Caco-2 (cell line): ENCODE data around the gene NCR2. TPM values are rescaled to one million over a fixed set of nuclear protein-coding genes. Genes with fewer than 3 reads are reported as not detected.

ENCODE experiments used
- BruUV-seq: library from RNA; stranded (reverse); fragments of 400-500 nt; replicated peaks from 2 replicates; lab custom pipeline; 2021; lab: Mats Ljungman, UMichigan
- CTCF ChIA-PET: fragments of 300-600 bp; sonication (Branson Sonifier 250); formaldehyde crosslinking; loops from one replicate; lab custom pipeline; 2022; ENCODE audit warnings: antibody characterized with exemption; lab: Charles Lee
- POLR2A ChIA-PET: fragments of 300-600 bp; sonication (Branson Sonifier 250); formaldehyde crosslinking; loops from one replicate; lab custom pipeline; 2022; ENCODE audit warnings: antibody characterized with exemption; lab: Charles Lee
- DNase-seq, 2 experiments: peaks; one replicate each; pipeline versions ENCODE4 v3.0.0 to v3.0.0-alpha.2; 2020 to 2022
- H3K27me3 ChIP-seq: replicated peaks from 2 replicates; pipeline ENCODE4 v1.6.0; 2011; ENCODE audit warnings: low read length; ENCODE audit not compliant: control insufficient read depth, insufficient read depth
- H3K36me3 ChIP-seq: 2 replicates; pipeline ENCODE4 v1.5.1; 2011; ENCODE audit warnings: low read length; ENCODE audit not compliant: control insufficient read depth, insufficient read depth
- H3K4me1 ChIP-seq: fragments of 250-450 bp; sonication (Bioruptor Pico); 2 replicates; pipeline ENCODE4 v1.5.1; 2020; ENCODE audit warnings: mild to moderate bottlenecking
- H3K4me3 ChIP-seq: 2 replicates; pipeline ENCODE4 v1.5.1; 2011; ENCODE audit warnings: low read depth, mild to moderate bottlenecking, control low read depth, low read length
- H3K9me3 ChIP-seq: fragments of 250-450 bp; sonication (Bioruptor Pico); 2 replicates; pipeline ENCODE4 v1.5.1; 2020; ENCODE audit warnings: mild to moderate bottlenecking, moderate library complexity
- H3K27ac Mint-ChIP-seq: one replicate; pipeline ENCODE4 v1.8.0; 2022; ENCODE audit warnings: mixed read lengths; ENCODE audit not compliant: unreplicated experiment
- H3K27me3 Mint-ChIP-seq: one replicate; pipeline ENCODE4 v1.8.0; 2022; ENCODE audit warnings: mixed read lengths; ENCODE audit not compliant: insufficient read depth, unreplicated experiment
- H3K36me3 Mint-ChIP-seq: one replicate; pipeline ENCODE4 v1.8.0; 2022; ENCODE audit warnings: mild to moderate bottlenecking, mixed read lengths; ENCODE audit not compliant: insufficient read depth, unreplicated experiment
- H3K4me1 Mint-ChIP-seq: one replicate; pipeline ENCODE4 v1.8.0; 2022; ENCODE audit warnings: low read depth, mixed read lengths; ENCODE audit not compliant: unreplicated experiment
- H3K4me3 Mint-ChIP-seq: one replicate; pipeline ENCODE4 v1.8.0; 2022; ENCODE audit warnings: mild to moderate bottlenecking, moderate library complexity, mixed read lengths; ENCODE audit not compliant: unreplicated experiment
- H3K9me3 Mint-ChIP-seq: one replicate; pipeline ENCODE4 v1.8.0; 2022; ENCODE audit warnings: mixed read lengths; ENCODE audit not compliant: unreplicated experiment
- intact Hi-C: fragments of 100-400 bp; cut with micrococcal nuclease; formaldehyde crosslinking; loops from one replicate; pipeline ENCODE4 v1.10.0; 2022; ENCODE audit not compliant: unreplicated experiment
- total RNA-seq: library from RNA; stranded (reverse); gene quantifications from 2 replicates; pipeline ENCODE4 v1.2.3, GENCODE V29; 2022
- TF ChIP-seq, protein P1 (sequence below), 2 experiments: fragments of 200-600 bp in 1 of 2; IDR thresholded peaks; 1 replicate in 1 of 2; 2 replicates in 1 of 2; pipeline versions ENCODE4 v1.5.1 to v1.8.0; 2011 to 2022; ENCODE audit warnings: antibody characterized with exemption in 1 of 2, control low read depth in 1 of 2, inconsistent platforms in 1 of 2, low read depth in 1 of 2, low read length in 1 of 2, mild to moderate bottlenecking in 1 of 2, moderate library complexity in 1 of 2; ENCODE audit not compliant: insufficient read depth in 1 of 2, severe bottlenecking in 1 of 2, unreplicated experiment in 1 of 2

NCR2 gene
- total RNA-seq, 1 experiment from 2014 or later = not detected

DNA sequence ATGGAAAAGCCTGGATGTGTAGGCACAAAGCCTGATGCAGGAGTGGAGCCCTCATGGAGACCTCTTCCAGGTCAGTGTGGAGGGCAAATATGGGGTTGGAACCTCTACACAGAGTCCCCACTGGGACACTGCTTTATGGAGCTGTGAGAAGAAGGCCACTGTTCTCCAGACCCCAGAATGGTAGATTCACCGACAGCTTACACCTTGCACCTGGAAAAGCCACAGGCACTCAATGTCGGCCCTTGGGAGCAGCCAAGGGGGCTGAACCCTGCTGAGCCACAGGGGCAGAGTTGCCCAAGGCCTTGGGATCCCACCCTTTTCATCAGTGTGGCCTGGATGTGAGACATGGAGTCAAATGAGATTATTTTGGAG lies 24.9 kb downstream of the NCR2 start:
- CTCF ChIA-PET = no interaction called here
- H3K4me3 Mint-ChIP-seq = no peak overlapping the region
- TF ChIP-seq, protein P1, sequence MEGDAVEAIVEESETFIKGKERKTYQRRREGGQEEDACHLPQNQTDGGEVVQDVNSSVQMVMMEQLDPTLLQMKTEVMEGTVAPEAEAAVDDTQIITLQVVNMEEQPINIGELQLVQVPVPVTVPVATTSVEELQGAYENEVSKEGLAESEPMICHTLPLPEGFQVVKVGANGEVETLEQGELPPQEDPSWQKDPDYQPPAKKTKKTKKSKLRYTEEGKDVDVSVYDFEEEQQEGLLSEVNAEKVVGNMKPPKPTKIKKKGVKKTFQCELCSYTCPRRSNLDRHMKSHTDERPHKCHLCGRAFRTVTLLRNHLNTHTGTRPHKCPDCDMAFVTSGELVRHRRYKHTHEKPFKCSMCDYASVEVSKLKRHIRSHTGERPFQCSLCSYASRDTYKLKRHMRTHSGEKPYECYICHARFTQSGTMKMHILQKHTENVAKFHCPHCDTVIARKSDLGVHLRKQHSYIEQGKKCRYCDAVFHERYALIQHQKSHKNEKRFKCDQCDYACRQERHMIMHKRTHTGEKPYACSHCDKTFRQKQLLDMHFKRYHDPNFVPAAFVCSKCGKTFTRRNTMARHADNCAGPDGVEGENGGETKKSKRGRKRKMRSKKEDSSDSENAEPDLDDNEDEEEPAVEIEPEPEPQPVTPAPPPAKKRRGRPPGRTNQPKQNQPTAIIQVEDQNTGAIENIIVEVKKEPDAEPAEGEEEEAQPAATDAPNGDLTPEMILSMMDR (IDR thresholded peaks at IDR 0.05; ENCODE audit: insufficient read depth in 1 of 2, low read depth in 1 of 2, low read length in 1 of 2, severe bottlenecking in 1 of 2, unreplicated experiment in 1 of 2) = no peak
- H3K9me3 Mint-ChIP-seq = peaks cover 13% of the 10 kb centered on the region
- H3K4me3 ChIP-seq = no peak overlapping the region
- no TSS peak for BruUV-seq
- H3K27me3 ChIP-seq = no peaks in the 10 kb centered on the region
- no peaks in the 10 kb centered on the region for H3K36me3 ChIP-seq
- intact Hi-C loops = no loop called here
- no peaks in the 10 kb centered on the region for H3K4me1 Mint-ChIP-seq
- H3K4me1 ChIP-seq = no peaks in the 10 kb centered on the region
- no peaks in the 10 kb centered on the region for H3K36me3 Mint-ChIP-seq
- POLR2A ChIA-PET = no interaction called here
- peaks cover 12% of the 10 kb centered on the region for H3K27me3 Mint-ChIP-seq
- no peak for DNase-seq
- peaks cover 19% of the 10 kb centered on the region; the same call in 1 of the 2 replicates for H3K9me3 ChIP-seq
- H3K27ac Mint-ChIP-seq = no peak overlapping the region

DNA sequence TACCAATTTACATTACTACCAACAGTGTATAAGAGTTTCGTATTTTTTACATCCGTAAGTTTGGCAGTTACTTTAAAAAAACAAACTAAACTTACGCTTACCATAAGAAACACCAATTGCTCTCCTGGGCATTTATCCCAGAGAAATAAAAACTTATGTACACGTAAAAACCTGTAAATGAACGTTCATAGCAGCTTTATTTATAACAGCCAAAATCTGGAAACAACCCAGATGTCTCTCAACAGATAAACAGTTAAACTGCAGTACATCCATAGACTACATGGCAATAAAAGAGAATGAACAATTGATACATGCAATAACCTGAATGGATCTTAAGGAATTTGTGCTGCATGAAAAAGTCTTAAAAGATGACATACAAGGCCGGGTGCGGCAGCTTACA lies 30.7 kb downstream of the NCR2 start:
- H3K27me3 Mint-ChIP-seq = peaks cover 6% of the 10 kb centered on the region
- H3K4me1 Mint-ChIP-seq = peaks cover 13% of the 10 kb centered on the region
- BruUV-seq = no TSS peak

DNA sequence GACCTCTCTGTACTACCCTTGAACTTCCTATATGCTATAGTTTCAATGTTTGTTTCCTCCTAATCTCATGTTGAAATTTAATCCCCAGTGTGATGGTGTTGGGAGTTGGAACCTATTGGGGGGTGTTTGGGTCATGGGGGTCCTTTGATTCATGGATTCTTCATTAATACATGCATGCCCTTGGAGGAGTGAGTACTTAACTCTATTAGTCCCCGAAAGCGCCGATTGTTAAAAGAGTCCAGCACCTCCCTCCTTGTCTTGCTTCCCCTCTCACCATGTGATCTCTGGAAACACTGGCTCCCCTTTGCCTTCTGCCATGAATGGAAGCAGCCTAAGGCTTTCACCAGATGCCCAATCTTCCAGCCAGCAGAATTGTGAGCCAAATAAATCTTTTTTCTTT lies 31.7 kb downstream of the NCR2 start:
- CTCF ChIA-PET = interaction anchor here (0.5 to 2.5 kb wide), 14 partner anchors 84 to 420 kb away, joined by 3 to 32 read pairs (median 7); partner anchors contain the start of gene TOMM6

More for the DNA sequence above, 30.7 kb downstream of the NCR2 start:
- Mint-ChIP-seq H3K27ac (no peak overlapping the region), H3K36me3 (no peaks in the 10 kb centered on the region), H3K9me3 (no peaks in the 10 kb centered on the region), H3K4me3 (no peak overlapping the region)
- 0 out of 2 replicates have a peak, but pooled peaks cover 3% of the 10 kb centered on the region for H3K4me1 ChIP-seq
- POLR2A ChIA-PET = no interaction called here
- H3K27me3 ChIP-seq = no peaks in the 10 kb centered on the region
- no peak overlapping the region for H3K4me3 ChIP-seq
- no peak for DNase-seq
- intact Hi-C loops = no loop called here
- TF ChIP-seq, protein P1 (IDR thresholded peaks at IDR 0.05; ENCODE audit: insufficient read depth in 1 of 2, low read depth in 1 of 2, low read length in 1 of 2, severe bottlenecking in 1 of 2, unreplicated experiment in 1 of 2) = no peak
- H3K9me3 ChIP-seq = 0 out of 2 replicates have a peak, but pooled peaks cover 5% of the 10 kb centered on the region
- CTCF ChIA-PET = interaction anchor here (0.7 kb wide), 2 partner anchors 55 to 63 kb away, joined by 3 to 4 read pairs; no protein-coding TSS in a partner anchor
- no peaks in the 10 kb centered on the region for H3K36me3 ChIP-seq

More for the DNA sequence above, 31.7 kb downstream of the NCR2 start:
- Mint-ChIP-seq H3K27ac (no peak overlapping the region), H3K9me3 (no peaks in the 10 kb centered on the region), H3K4me1 (peaks cover 13% of the 10 kb centered on the region), H3K36me3 (no peaks in the 10 kb centered on the region), H3K27me3 (peaks cover 6% of the 10 kb centered on the region), H3K4me3 (no peak overlapping the region)
- intact Hi-C loops = loop anchor here (1.0 kb wide), 3 partner anchors 234 to 409 kb away; no protein-coding TSS in a partner anchor
- 0 out of 2 replicates have a peak, but pooled peaks cover 3% of the 10 kb centered on the region for H3K4me1 ChIP-seq
- H3K9me3 ChIP-seq = 0 out of 2 replicates have a peak, but pooled peaks cover 2% of the 10 kb centered on the region
- no peak for DNase-seq
- POLR2A ChIA-PET = no interaction called here
- no peaks in the 10 kb centered on the region for H3K27me3 ChIP-seq
- TF ChIP-seq, protein P1 (IDR thresholded peaks at IDR 0.05; ENCODE audit: insufficient read depth in 1 of 2, low read depth in 1 of 2, low read length in 1 of 2, severe bottlenecking in 1 of 2, unreplicated experiment in 1 of 2) = no peak
- no peaks in the 10 kb centered on the region for H3K36me3 ChIP-seq
- BruUV-seq = no TSS peak
- H3K4me3 ChIP-seq = no peak overlapping the region
